CD14-positive monocyte (primary cell): ENCODE results near the gene MGAT4C. TPM values are rescaled to one million over a fixed set of nuclear protein-coding genes. Genes with fewer than 3 reads are reported as not detected.

Source experiments
- DNase-seq, 3 donors: peaks; one replicate each; pipeline ENCODE4 v3.0.0-alpha.2; 2011 to 2022
- H2AFZ ChIP-seq: 2 replicates; pipeline ENCODE4 v1.6.0; 2012; ENCODE audit warnings: mild to moderate bottlenecking, low read depth, low read length, inconsistent platforms; ENCODE audit not compliant: insufficient read depth, poor library complexity, severe bottlenecking
- H3K27ac ChIP-seq, 2 donors: 1 replicate in 1 of 2; 2 replicates in 1 of 2; pipeline ENCODE4 v1.5.1; 2012 to 2013; ENCODE audit warnings: low read length in 2 of 2, control low read depth in 1 of 2, inconsistent platforms in 1 of 2, low read depth in 1 of 2, mild to moderate bottlenecking in 1 of 2
- H3K27me3 ChIP-seq, 2 donors: one replicate each; pipeline versions ENCODE4 v1.6.0 to v1.6.1; 2011 to 2013; ENCODE audit warnings: low read length in 2 of 2; ENCODE audit not compliant: control insufficient read depth in 2 of 2, insufficient read depth in 2 of 2
- H3K36me3 ChIP-seq, 2 donors: replicated peaks in 1 of 2; 1 replicate in 1 of 2; 2 replicates in 1 of 2; pipeline versions ENCODE4 v1.5.1 to v1.6.1; 2012 to 2013; ENCODE audit warnings: low read length in 2 of 2, control low read depth in 1 of 2, inconsistent platforms in 1 of 2, mild to moderate bottlenecking in 1 of 2; ENCODE audit not compliant: insufficient read depth in 2 of 2, control insufficient read depth in 1 of 2
- H3K4me1 ChIP-seq, 2 donors: 1 replicate in 1 of 2; 2 replicates in 1 of 2; pipeline versions ENCODE4 v1.5.1 to v1.6.1; 2012 to 2013; ENCODE audit warnings: low read length in 2 of 2, control low read depth in 1 of 2, inconsistent platforms in 1 of 2, mild to moderate bottlenecking in 1 of 2, moderate library complexity in 1 of 2; ENCODE audit not compliant: insufficient read depth in 2 of 2, control insufficient read depth in 1 of 2
- H3K4me2 ChIP-seq: replicated peaks from 2 replicates; pipeline ENCODE3; 2012; ENCODE audit warnings: low read length, moderate library complexity, mild to moderate bottlenecking; ENCODE audit not compliant: poor library complexity, severe bottlenecking; ENCODE audit errors: extremely low read depth
- H3K4me3 ChIP-seq, 3 experiments: fragments of 200-600 bp in 1 of 3; sonication (generic) in 1 of 3; replicated peaks in 1 of 3; 1 replicate in 2 of 3; 2 replicates in 1 of 3; pipeline ENCODE4 v1.5.1; 2011 to 2013; ENCODE audit warnings: low read length in 3 of 3, mild to moderate bottlenecking in 3 of 3, control low read depth in 2 of 3, low read depth in 2 of 3, inconsistent platforms in 1 of 3, moderate library complexity in 1 of 3
- H3K79me2 ChIP-seq: 2 replicates; pipeline ENCODE4 v1.6.0; 2012; ENCODE audit warnings: mild to moderate bottlenecking, control low read depth, inconsistent platforms, low read length, moderate library complexity; ENCODE audit not compliant: insufficient read depth
- H3K9ac ChIP-seq: 2 replicates; pipeline ENCODE4 v1.6.0; 2017; ENCODE audit warnings: low read length, mild to moderate bottlenecking; ENCODE audit not compliant: insufficient read depth, poor library complexity, severe bottlenecking
- H3K9me3 ChIP-seq, 2 donors: replicated peaks in 1 of 2; 1 replicate in 1 of 2; 2 replicates in 1 of 2; pipeline versions ENCODE4 v1.5.1 to v1.6.1; 2012 to 2013; ENCODE audit warnings: low read length in 2 of 2, control low read depth in 1 of 2; ENCODE audit not compliant: control insufficient read depth in 1 of 2, insufficient read depth in 1 of 2
- H4K20me1 ChIP-seq: 2 replicates; pipeline ENCODE4 v1.6.0; 2012; ENCODE audit warnings: mild to moderate bottlenecking, low read length, control low read depth, moderate library complexity; ENCODE audit not compliant: insufficient read depth
- H3K27ac Mint-ChIP-seq, 7 donors: one replicate each; pipeline ENCODE4 v1.8.0; 2020; ENCODE audit warnings: mild to moderate bottlenecking in 7 of 7, mixed read lengths in 7 of 7, moderate library complexity in 6 of 7, inconsistent platforms in 2 of 7
- H3K27me3 Mint-ChIP-seq, 3 donors: one replicate each; pipeline ENCODE4 v1.8.0; 2021 to 2022; ENCODE audit warnings: low read depth in 3 of 3, mild to moderate bottlenecking in 3 of 3, mixed read lengths in 3 of 3, moderate library complexity in 3 of 3, inconsistent platforms in 1 of 3
- H3K36me3 Mint-ChIP-seq, 2 donors: one replicate each; pipeline ENCODE4 v1.8.0; 2020; ENCODE audit warnings: mixed read lengths in 2 of 2, inconsistent platforms in 1 of 2, mild to moderate bottlenecking in 1 of 2
- H3K4me1 Mint-ChIP-seq: one replicate; pipeline ENCODE4 v1.8.0; 2020; ENCODE audit warnings: mild to moderate bottlenecking, mixed read lengths
- H3K4me3 Mint-ChIP-seq, 2 donors: one replicate each; pipeline ENCODE4 v1.8.0; 2020; ENCODE audit warnings: mild to moderate bottlenecking in 2 of 2, mixed read lengths in 2 of 2, moderate library complexity in 1 of 2
- H3K9me3 Mint-ChIP-seq, 7 donors: one replicate each; pipeline ENCODE4 v1.8.0; 2020 to 2022; ENCODE audit warnings: mixed read lengths in 7 of 7, mild to moderate bottlenecking in 6 of 7, moderate library complexity in 6 of 7, inconsistent platforms in 2 of 7
- CTCF ChIP-seq: fragments of 200-600 bp; IDR thresholded peaks from one replicate; pipeline ENCODE4 v1.8.0; 2022; ENCODE audit warnings: antibody characterized with exemption, mild to moderate bottlenecking
- WGBS: methylation state at CpG from one replicate; pipeline ENCODE4 v1.1.5; 2013; ENCODE audit warnings: missing lambda C conversion rate; ENCODE audit not compliant: insufficient coverage; 5-methylcytosine and 5-hydroxymethylcytosine counted together
- intact Hi-C, 2 donors: fragments of 100-400 bp; cut with micrococcal nuclease; formaldehyde crosslinking; loops; one replicate each; pipeline versions ENCODE4 v1.15.0 to v1.15.1; 2023
- polyA plus RNA-seq, 3 donors: library from polyadenylated mRNA; depleted of rRNA in 1 of 3; unstranded in 2 of 3; stranded (reverse) in 1 of 3; fragments of 300-500 nt in 2 of 3; fragments of >200 nt in 1 of 3; fragmentation: Illumina TruSeq in 2 of 3; gene quantifications; 1 replicate in 2 of 3; 2 replicates in 1 of 3; pipeline ENCODE4 v1.2.3, GENCODE V29; 2012 to 2021

Gene MGAT4C
- polyA plus RNA-seq, 3 donors, result not detected

- H3K4me1 ChIP-seq, result no peaks in the 10 kb centered on the region
- Mint-ChIP-seq H3K27ac (no peak overlapping the region), H3K27me3 (peaks cover 0 to 3% (median 0%) of the 10 kb centered on the region in 3 donors), H3K36me3 (no peaks in the 10 kb centered on the region), H3K4me1 (no peaks in the 10 kb centered on the region), H3K4me3 (no peak overlapping the region), H3K9me3 (peaks cover 8 to 23% (median 12%) of the 10 kb centered on the region in 7 donors)
- H4K20me1 ChIP-seq, result no peaks in the 10 kb centered on the region
- 83% methylated on average over 2 of the region's 4 CpGs for WGBS
- no peak overlapping the region for H2AFZ ChIP-seq
- no peak for TF ChIP-seq CTCF
- no peak overlapping the region for H3K4me2 ChIP-seq
- H3K27ac ChIP-seq, result no peak overlapping the region
- no peak overlapping the region for H3K4me3 ChIP-seq
- intact Hi-C loops, result no loop called here
- H3K9me3 ChIP-seq, result peaks cover 29 to 39% of the 10 kb centered on the region in 2 donors
- no peak overlapping the region for H3K9ac ChIP-seq
- H3K36me3 ChIP-seq, result no peaks in the 10 kb centered on the region
- no peaks in the 10 kb centered on the region for H3K79me2 ChIP-seq
- DNase-seq, result no peak
- H3K27me3 ChIP-seq, result no peaks in the 10 kb centered on the region
Observed at GRCh38 chr12:85993746-85994145, 262.4 kb downstream of the MGAT4C start.

GRCh38 chr12:85985996-85986395 lies 270.2 kb downstream of the MGAT4C start:
- Histone ChIP-seq H3K4me3 (no peak overlapping the region), H3K36me3 (no peaks in the 10 kb centered on the region), H3K4me1 (no peaks in the 10 kb centered on the region), H3K9ac (no peak overlapping the region), H3K9me3 (peaks cover 2 to 3% of the 10 kb centered on the region in 2 donors), H4K20me1 (no peaks in the 10 kb centered on the region), H2AFZ (no peak overlapping the region), H3K27ac (no peak overlapping the region), H3K79me2 (no peaks in the 10 kb centered on the region), H3K4me2 (no peak overlapping the region), H3K27me3 (no peaks in the 10 kb centered on the region)
- Mint-ChIP-seq H3K27ac (no peak overlapping the region), H3K4me1 (no peaks in the 10 kb centered on the region), H3K36me3 (no peaks in the 10 kb centered on the region), H3K27me3 (peaks cover 0 to 2% (median 0%) of the 10 kb centered on the region in 3 donors), H3K9me3 (peaks cover 0 to 2% (median 0%) of the 10 kb centered on the region in 7 donors), H3K4me3 (no peak overlapping the region)
- no peak for TF ChIP-seq CTCF
- intact Hi-C loops, result no loop called here
- DNase-seq, result no peak
